Neuron (in vitro differentiated cells): ENCODE data around the gene MSL3B.

Experiments
- H2AFZ ChIP-seq: one replicate; pipeline ENCODE4 v1.6.1; 2013; ENCODE audit warnings: low read depth, mild to moderate bottlenecking, inconsistent platforms, low read length, moderate library complexity
- H3K27me3 ChIP-seq: one replicate; pipeline ENCODE4 v1.6.1; 2013; ENCODE audit warnings: low read length; ENCODE audit not compliant: insufficient read depth
- H3K36me3 ChIP-seq: one replicate; pipeline ENCODE4 v1.6.1; 2013; ENCODE audit warnings: low read length; ENCODE audit not compliant: insufficient read depth
- H3K4me1 ChIP-seq: one replicate; pipeline ENCODE4 v1.6.1; 2013; ENCODE audit warnings: low read length; ENCODE audit not compliant: insufficient read depth
- H3K4me3 ChIP-seq: 2 replicates; pipeline ENCODE4 v1.5.1; 2013; ENCODE audit warnings: mild to moderate bottlenecking, low read length, moderate library complexity
- H3K9me3 ChIP-seq: one replicate; pipeline ENCODE4 v1.6.1; 2013; ENCODE audit warnings: low read length

The MSL3B gene

GRCh38 chr2:233865838-233866237, 2.3 kb downstream of the MSL3B start:
- no peak overlapping the region for H3K4me3 ChIP-seq

DNA sequence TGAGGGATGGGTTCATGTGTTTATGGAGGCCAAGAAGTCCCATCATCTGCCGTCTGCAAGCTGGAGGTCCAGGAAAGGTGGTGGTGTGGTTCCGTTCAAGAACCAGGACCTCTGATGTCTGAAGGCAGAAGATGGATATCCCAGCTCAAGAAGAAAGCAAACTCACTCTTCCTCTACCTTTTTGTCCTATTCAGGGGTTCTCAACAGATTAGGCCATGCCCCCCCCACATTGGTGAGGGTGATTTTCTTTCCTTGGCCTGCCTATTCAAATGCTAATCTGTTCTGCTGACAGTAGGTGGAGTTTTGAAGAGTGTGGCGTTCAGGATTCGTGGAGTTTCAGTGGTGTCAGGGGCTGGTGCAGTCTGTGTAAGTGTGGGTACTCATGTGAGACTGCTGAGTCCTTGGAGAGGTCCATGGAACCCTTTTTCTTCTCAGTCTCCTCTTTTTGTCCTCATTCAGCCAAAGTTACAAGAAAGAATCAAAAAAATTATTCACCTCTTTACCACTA, 5.9 kb downstream of the MSL3B start:
- H3K4me3 ChIP-seq, result no peak overlapping the region
- peaks cover 3% of the 10 kb centered on the region for H3K4me1 ChIP-seq
- H3K36me3 ChIP-seq, result no peaks in the 10 kb centered on the region
- H3K9me3 ChIP-seq, result no peaks in the 10 kb centered on the region
- no peak overlapping the region for H2AFZ ChIP-seq
- H3K27me3 ChIP-seq, result no peaks in the 10 kb centered on the region

More at GRCh38 chr2:233865838-233866237, 2.3 kb downstream of the MSL3B start:
- H2AFZ ChIP-seq, result no peak overlapping the region
- H3K4me1 ChIP-seq, result peaks cover 3% of the 10 kb centered on the region
- peaks cover 2% of the 10 kb centered on the region for H3K27me3 ChIP-seq
- peaks cover 1% of the 10 kb centered on the region for H3K9me3 ChIP-seq
- H3K36me3 ChIP-seq, result no peaks in the 10 kb centered on the region

DNA sequence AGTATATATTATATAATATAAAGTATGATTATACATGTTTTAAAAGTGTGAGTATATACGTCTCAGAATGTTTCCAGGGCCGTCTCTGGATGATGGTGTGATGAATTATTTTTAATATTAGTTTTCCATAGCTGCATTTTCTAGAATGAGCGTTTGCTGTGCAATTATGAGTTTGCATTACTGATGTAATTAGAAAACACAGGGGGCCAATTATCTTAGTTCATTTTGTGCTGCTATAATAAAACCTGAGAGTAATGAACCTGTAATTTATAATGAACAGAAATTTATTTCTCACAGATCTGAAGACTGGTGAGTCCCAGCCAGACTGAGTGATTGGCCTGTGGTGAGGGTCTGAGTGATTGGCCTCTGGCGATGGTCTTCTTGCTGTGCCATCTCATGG, 9.9 kb downstream of the MSL3B start:
- Histone ChIP-seq H3K36me3 (no peaks in the 10 kb centered on the region), H3K27me3 (no peaks in the 10 kb centered on the region), H2AFZ (no peak overlapping the region), H3K9me3 (no peaks in the 10 kb centered on the region), H3K4me1 (peaks cover 17% of the 10 kb centered on the region), H3K4me3 (no peak overlapping the region)

- H3K4me1 ChIP-seq, result peaks cover 24% of the 10 kb centered on the region
- no peaks in the 10 kb centered on the region for H3K9me3 ChIP-seq
- no peak overlapping the region for H2AFZ ChIP-seq
- no peaks in the 10 kb centered on the region for H3K27me3 ChIP-seq
- no peak overlapping the region for H3K4me3 ChIP-seq
- H3K36me3 ChIP-seq, result peaks cover 5% of the 10 kb centered on the region
Observed at GRCh38 chr2:233857511-233858141, 10.6 kb downstream of the MSL3B start.

DNA sequence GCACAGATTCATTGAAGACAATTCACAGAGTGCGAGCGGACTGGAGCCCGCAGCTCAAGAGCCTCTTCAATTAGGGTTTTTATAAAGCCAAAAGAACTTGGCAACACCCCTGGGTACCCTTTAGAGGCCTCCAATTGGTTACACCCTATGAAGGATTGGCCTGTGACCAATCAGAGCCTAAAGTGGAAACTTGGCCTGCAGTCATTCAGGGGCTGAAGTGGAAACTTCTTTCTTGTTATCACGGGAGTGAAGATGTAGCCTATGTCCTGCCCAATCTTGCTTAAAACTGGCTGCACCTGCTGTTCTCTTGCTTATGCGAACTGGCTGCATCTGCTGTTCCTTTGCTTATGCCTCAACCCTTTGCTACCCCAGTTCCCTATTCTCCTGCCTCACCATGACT, 12.0 kb downstream of the MSL3B start:
- peaks cover 17% of the 10 kb centered on the region for H3K36me3 ChIP-seq
- no peak overlapping the region for H2AFZ ChIP-seq
- no peaks in the 10 kb centered on the region for H3K27me3 ChIP-seq
- no peak overlapping the region for H3K4me3 ChIP-seq
- no peaks in the 10 kb centered on the region for H3K9me3 ChIP-seq
- peaks cover 30% of the 10 kb centered on the region for H3K4me1 ChIP-seq

DNA sequence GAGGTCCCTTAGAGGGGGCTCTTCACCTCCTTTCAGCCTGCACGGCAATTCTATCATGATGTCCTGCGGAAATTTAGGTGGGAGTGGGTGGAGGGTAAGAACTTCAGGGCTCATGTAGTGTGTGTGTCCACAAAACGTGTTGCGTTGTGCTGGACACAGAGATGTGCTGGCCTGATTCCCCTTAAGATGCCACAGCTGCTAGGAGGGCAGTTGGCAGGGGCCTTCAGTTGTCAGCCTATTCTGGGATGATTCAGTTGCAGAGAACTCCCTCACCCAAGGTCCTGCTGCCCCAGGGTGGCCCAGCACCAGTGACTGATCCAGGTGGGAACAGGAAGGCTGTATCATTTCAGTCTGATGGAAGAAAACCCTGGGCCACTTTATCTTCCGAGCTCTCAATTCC, 12.8 kb downstream of the MSL3B start:
- Histone ChIP-seq H2AFZ (no peak overlapping the region), H3K4me1 (peaks cover 30% of the 10 kb centered on the region), H3K9me3 (no peaks in the 10 kb centered on the region), H3K27me3 (no peaks in the 10 kb centered on the region), H3K4me3 (peak overlapping the region; percentile 94), H3K36me3 (peaks cover 24% of the 10 kb centered on the region)

GRCh38 chr2:233854241-233854981, 13.8 kb downstream of the MSL3B start, which contains the start of gene HJURP:
Gene HJURP (minus strand): TSS chr2:233854535. CDS start chr2:233854500, 35 bp downstream.
- peak within 1 kb of the TSS; percentile 94 for H3K4me3 ChIP-seq
- H3K9me3 ChIP-seq, result no peaks in the 10 kb centered on the region
- H3K36me3 ChIP-seq, result peaks cover 34% of the 10 kb centered on the region
- H3K27me3 ChIP-seq, result no peaks in the 10 kb centered on the region
- H2AFZ ChIP-seq, result peak within 1 kb of the TSS; percentile 98
- peaks cover 30% of the 10 kb centered on the region for H3K4me1 ChIP-seq

- H3K36me3 ChIP-seq, result peaks cover 39% of the 10 kb centered on the region
- peaks cover 30% of the 10 kb centered on the region for H3K4me1 ChIP-seq
- peak overlapping the region; percentile 98 for H2AFZ ChIP-seq
Observed at GRCh38 chr2:233853883-233854240, 14.3 kb downstream of the MSL3B start.

DNA sequence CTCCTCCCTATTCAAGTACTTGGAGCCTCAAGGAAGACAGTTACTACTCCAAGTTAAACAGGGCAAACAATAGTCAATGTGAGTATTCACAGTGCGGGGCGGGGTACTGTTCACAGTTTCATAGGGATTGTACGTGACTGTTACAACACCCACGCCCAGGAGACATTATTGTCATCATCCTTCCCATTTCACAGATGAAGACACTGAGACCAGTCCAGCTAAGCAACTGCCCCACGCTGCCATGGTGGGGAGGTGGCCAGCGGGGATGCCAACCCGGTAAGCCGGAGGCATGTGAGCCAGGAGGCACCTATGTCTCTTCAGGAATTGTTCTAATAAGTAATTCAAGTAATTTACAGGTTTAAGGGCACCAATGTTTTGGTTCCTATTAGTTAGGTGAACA, 14.8 kb downstream of the MSL3B start:
- Histone ChIP-seq H3K27me3 (no peaks in the 10 kb centered on the region), H3K36me3 (peaks cover 44% of the 10 kb centered on the region), H3K9me3 (no peaks in the 10 kb centered on the region), H3K4me1 (peaks cover 30% of the 10 kb centered on the region), H2AFZ (peak overlapping the region; percentile 98), H3K4me3 (peak overlapping the region; percentile 94)

More at GRCh38 chr2:233853883-233854240, 14.3 kb downstream of the MSL3B start:
- Histone ChIP-seq H3K4me3 (peak overlapping the region; percentile 94), H3K27me3 (no peaks in the 10 kb centered on the region), H3K9me3 (no peaks in the 10 kb centered on the region)

DNA sequence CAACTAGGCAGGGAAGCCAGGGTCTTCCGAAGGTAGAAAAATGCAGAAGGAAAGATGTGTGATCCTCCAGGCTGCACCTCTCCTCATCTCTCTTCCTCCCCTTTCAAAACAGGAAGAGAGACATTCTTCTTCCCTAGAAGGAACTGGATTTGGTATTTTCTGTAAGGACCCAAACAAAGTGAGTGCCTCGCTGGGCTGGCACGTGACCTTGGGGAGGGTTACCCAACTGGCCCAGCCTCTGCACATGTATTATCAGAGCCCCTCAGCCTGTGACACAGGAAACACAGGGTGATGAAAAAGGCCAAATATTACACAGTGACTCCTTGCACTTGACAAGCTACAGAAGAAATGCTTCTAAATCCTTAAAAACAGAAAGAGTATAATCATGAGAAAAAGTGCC, 16.1 kb downstream of the MSL3B start:
- peaks cover 30% of the 10 kb centered on the region for H3K4me1 ChIP-seq
- no peaks in the 10 kb centered on the region for H3K27me3 ChIP-seq
- no peaks in the 10 kb centered on the region for H3K9me3 ChIP-seq
- peak overlapping the region; percentile 94 for H3K4me3 ChIP-seq
- peaks cover 57% of the 10 kb centered on the region for H3K36me3 ChIP-seq
- no peak overlapping the region for H2AFZ ChIP-seq

- no peaks in the 10 kb centered on the region for H3K9me3 ChIP-seq
- peaks cover 65% of the 10 kb centered on the region for H3K36me3 ChIP-seq
- peaks cover 30% of the 10 kb centered on the region for H3K4me1 ChIP-seq
- no peak overlapping the region for H2AFZ ChIP-seq
- no peak overlapping the region for H3K4me3 ChIP-seq
- H3K27me3 ChIP-seq, result no peaks in the 10 kb centered on the region
Observed at GRCh38 chr2:233851169-233851568, 17.0 kb downstream of the MSL3B start.

GRCh38 chr2:233850745-233851144, 17.4 kb downstream of the MSL3B start:
- no peak overlapping the region for H2AFZ ChIP-seq
- no peaks in the 10 kb centered on the region for H3K9me3 ChIP-seq
- H3K27me3 ChIP-seq, result no peaks in the 10 kb centered on the region
- peaks cover 28% of the 10 kb centered on the region for H3K4me1 ChIP-seq
- H3K4me3 ChIP-seq, result no peak overlapping the region
- peaks cover 68% of the 10 kb centered on the region for H3K36me3 ChIP-seq

DNA sequence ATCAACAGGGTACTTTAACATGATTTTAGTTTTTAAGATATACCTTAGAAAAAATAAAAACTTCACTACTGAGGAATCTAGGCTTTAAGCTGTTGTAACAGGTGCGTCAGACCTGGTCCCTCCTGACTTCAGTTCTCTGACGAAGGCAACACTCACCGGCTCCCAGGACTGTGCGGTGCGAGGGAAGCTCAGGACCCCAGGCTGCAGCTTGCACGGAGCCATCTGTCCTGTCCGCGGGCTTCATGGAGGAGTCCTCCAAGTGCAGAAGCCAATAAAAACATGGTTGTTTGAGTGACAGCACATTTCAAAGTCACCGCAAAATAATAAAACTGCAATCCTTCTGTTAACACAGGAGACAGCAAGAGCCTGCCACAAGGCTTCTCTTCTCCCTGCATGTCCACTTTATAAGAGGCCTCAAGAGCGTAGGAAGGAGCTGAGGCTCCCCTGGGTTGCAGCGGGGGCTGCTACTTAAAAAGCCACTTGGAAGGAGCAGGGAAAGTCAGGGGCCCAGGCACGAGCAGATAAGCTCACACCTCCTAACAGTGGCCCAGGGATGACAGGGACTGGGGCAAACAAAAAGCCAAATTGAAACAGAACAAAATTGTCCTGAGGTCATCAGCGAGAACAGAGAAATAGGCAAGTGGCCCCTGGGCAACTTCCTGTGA, 18.4 kb downstream of the MSL3B start:
- H3K9me3 ChIP-seq, result no peaks in the 10 kb centered on the region
- no peak overlapping the region for H3K4me3 ChIP-seq
- peaks cover 22% of the 10 kb centered on the region for H3K4me1 ChIP-seq
- no peaks in the 10 kb centered on the region for H3K27me3 ChIP-seq
- H2AFZ ChIP-seq, result no peak overlapping the region
- peaks cover 75% of the 10 kb centered on the region for H3K36me3 ChIP-seq
